Cardiac fibroblast (primary cell): ENCODE measurements around the gene LMNB1.

Experiments
- DNase-seq, 2 donors: peaks; one replicate each; pipeline versions ENCODE4 v3.0.0 to v3.0.0-alpha.2; 2010; ENCODE audit warnings: low read depth in 2 of 2
- H3K4me3 ChIP-seq, 2 donors: replicated peaks in 1 of 2; 1 replicate in 1 of 2; 2 replicates in 1 of 2; pipeline ENCODE4 v1.5.1; 2011; ENCODE audit warnings: low read depth in 2 of 2, low read length in 2 of 2, mild to moderate bottlenecking in 2 of 2, moderate library complexity in 1 of 2
- CTCF ChIP-seq: IDR thresholded peaks from one replicate; pipeline ENCODE4 v1.5.1; 2011; ENCODE audit warnings: low read depth, mild to moderate bottlenecking, low read length, inconsistent platforms

Gene LMNB1

GRCh38 chr5:126866851-126867636, 90.1 kb downstream of the LMNB1 start:
- TF ChIP-seq CTCF: no peak
- H3K4me3 ChIP-seq: no peak overlapping the region
- DNase-seq: peak in 1 of 2 donors; percentile 36

GRCh38 chr5:126868338-126869004, 91.5 kb downstream of the LMNB1 start:
- no peak for DNase-seq
- TF ChIP-seq CTCF: no peak
- no peak overlapping the region for H3K4me3 ChIP-seq

GRCh38 chr5:126869005-126869451, 92.1 kb downstream of the LMNB1 start:
- no peak for TF ChIP-seq CTCF
- H3K4me3 ChIP-seq: no peak overlapping the region
- peak; percentile 41 to 52 for DNase-seq

GRCh38 chr5:126871441-126871840, 94.5 kb downstream of the LMNB1 start:
- TF ChIP-seq CTCF: no peak
- DNase-seq: peak; percentile 18 to 67
- H3K4me3 ChIP-seq: no peak overlapping the region

- TF ChIP-seq CTCF: no peak
- no peak overlapping the region for H3K4me3 ChIP-seq
- DNase-seq: no peak
Measured at GRCh38 chr5:126872561-126873354, 95.8 kb downstream of the LMNB1 start.

- TF ChIP-seq CTCF: no peak
- DNase-seq: no peak
- H3K4me3 ChIP-seq: no peak overlapping the region
Measured at GRCh38 chr5:126875303-126875785, 98.4 kb downstream of the LMNB1 start.
